Stimulated activated CD4-positive, alpha-beta T cell treated with anti-CD3 and anti-CD28 coated beads, Interleukin-1b, Interleukin-23, amount 100 ng/mL, for 48 hours (primary cell): Measurements from ENCODE around the gene C16orf78.

Experiments
- DNase-seq: peaks from one replicate; pipeline ENCODE4 v3.0.0-alpha.2; 2020

The C16orf78 gene

GRCh38 chr16:49398761-49399160 lies 25.2 kb downstream of the C16orf78 start:
- DNase-seq = no peak

DNA sequence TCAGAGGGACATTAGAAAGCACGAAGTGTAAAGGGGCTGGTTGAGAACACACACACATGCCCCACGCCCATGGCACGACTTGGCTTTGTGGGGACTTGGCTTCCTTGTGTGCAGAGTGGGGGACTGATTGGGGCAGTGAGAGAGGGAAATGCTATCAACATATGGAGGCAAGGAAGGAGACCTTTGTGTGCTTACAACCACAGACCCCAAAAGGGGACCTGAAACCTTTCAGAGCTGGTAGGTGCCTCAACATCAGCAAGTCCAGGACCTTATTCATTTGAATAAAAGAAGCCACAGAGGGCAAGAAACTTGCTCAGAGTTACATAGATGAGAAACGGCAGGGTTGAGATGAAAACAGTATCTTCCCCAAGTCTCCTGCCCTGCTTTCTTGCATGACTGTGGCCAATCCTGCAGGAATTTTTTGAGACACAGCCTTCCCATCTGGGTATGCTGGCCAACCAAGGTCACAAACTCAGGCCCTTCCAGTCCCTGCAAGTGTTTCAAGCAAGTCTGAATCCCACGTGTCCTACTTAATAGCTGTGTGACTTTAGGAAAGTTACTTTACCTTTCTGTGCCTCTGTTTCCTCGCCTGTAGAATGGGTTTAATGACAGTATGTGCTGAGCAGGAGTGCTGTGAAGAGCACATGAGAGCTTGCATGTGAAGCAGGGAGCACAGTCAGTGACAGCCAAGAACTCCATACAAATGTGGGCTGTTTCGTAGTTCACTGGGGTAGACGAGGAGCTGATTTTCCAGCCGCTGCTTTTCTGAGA lies 26.2 kb downstream of the C16orf78 start:
- no peak for DNase-seq

- DNase-seq = no peak
Observed at GRCh38 chr16:49400611-49401010, 27.0 kb downstream of the C16orf78 start.

DNA sequence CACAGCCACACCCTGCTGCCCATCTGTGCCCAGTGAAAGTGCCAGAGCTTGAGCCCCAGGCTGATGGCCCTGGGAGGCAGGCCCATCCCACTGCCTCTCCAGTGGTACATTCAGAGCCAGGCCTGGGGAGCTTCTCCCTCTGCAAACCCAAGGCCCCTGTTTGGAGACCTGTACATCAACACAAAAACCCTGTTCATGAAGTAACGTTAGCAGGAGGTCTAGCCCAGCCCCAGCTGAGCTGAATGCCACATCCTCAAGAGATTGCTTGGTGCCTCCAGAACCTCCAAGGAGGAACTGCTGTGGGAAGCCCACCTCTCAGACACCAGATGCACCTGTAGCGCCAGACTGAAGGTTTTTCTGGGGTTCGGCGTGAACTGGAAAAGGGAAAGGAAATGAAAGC lies 31.5 kb downstream of the C16orf78 start:
- DNase-seq = no peak

DNA sequence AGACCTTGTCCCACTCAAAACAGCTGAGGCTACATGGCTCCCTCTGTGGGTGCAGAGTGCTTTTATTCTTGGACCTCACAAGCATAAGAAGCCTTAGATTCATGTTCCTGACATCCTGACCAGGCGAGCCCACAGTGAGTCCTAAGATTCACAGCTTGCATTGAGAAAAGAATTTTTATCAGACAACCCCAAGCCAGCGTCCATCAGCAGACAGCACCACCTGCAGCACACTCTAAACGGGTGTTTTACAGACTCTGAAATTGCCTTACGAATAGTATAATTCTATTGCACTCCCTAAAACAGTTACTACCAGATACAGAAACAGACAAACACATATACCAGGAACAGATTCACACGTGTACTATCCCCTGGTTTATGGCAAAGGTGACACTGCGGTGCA lies 31.9 kb downstream of the C16orf78 start:
- DNase-seq = no peak

DNA sequence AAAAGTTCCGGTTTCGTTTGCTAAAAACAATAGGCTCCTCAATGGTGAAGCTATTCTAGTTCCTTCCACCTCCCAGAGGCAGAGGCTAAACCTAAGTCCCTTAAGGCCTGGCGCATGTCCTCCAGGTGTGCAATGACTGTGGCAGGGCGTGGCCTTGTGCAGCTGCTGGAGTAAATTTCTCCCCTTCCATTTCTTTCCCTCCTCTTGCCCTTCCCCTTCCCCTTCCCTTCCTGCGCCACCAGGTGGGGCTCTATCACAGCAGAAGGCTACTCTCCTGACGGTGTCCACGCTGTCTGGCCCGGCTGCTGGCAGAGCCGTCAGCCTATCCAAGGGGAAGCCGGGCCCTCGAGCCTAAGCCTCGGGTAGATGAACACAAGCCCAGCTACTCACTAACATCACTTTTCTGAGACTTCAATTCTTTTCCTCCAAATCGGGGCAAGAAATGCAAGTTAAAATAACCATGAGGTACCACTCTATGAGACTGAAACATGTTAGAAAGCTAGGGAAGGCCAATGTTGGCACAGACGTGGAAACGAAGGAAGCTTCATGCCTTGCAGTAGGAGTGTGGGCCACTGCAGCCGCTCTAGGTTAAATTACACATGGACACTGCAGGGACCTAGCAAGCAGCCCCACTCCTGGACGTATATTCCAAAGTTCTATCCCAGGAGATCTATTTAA lies 34.4 kb downstream of the C16orf78 start:
- DNase-seq = peak; percentile 74

GRCh38 chr16:49409121-49409520 lies 35.5 kb downstream of the C16orf78 start:
- no peak for DNase-seq

GRCh38 chr16:49410226-49410625 lies 36.6 kb downstream of the C16orf78 start:
- DNase-seq = no peak

GRCh38 chr16:49411121-49411970 lies 37.7 kb downstream of the C16orf78 start:
- no peak for DNase-seq

- DNase-seq = no peak
Observed at GRCh38 chr16:49414671-49415070, 41.1 kb downstream of the C16orf78 start.

DNA sequence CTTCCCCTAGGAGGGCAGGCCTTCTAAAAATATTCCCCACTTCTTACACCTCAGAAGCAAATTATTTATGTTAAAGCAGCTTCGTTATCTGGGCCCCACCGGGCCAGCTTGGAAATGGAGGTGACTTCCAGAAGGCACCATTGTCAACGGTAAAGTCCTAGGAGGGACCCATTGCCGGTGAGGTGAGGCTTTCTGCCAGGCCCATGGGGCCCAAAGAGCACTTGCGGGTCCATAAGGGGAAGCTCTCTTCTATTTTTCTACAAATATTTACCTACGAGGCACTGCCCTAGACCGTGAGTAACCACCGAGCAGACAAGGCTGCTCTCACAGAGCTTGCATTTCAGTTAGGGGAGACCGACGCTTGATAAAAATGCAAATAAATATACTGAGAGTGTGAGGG lies 41.5 kb downstream of the C16orf78 start:
- DNase-seq = no peak

DNA sequence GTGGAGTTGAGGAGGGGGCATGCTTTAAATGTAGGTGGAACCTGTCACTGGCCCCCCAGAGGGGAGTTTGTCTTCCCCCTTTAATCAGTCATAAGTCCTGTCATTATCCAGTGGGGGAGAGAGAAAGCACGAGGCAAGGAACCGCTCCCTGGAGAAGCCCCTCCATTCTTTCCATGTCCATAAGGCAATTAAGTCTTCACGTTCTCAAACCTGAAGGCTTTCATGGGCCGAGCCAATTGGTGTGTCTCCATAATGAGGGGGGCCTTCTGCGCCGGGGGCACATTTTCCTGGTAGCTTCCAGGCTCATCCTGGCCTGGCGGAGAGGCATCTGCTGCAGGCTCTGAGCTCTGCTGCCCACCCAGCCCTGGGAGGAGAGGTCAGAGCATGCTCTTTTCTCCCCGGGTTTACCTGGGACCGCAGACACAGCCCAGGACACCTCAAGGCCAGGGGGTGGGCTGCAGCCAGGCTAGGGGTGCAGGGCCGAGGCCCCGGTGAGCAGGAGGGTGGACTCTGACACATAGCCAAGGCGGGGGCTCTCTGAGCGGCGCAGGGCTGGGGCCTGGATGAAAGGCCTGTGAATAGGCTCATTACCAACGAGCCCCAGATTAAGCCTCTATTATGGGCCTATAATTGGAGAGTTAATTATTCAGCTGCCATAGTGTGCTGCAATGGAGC lies 42.5 kb downstream of the C16orf78 start:
- DNase-seq = no peak

GRCh38 chr16:49417354-49417753 lies 43.8 kb downstream of the C16orf78 start:
- DNase-seq = no peak

DNA sequence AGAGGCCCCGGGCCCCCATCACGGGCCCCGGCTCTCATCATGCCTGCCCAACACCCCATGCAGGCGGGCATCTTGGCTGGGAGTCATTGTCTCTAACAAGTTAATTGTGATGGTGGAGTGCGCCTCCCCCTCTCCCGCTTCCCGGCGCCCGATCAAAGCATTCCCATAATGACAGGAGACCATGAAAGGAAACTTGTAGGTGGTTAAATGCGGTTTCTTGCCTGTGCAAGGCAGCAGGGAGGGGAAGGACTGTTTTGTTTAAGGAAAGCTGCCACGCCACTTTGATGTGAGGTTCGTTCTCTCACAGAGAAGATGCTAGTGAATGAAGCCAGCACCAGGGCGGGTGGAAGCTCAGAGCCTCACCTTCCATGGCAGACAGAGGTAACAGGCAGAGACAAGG lies 45.4 kb downstream of the C16orf78 start:
- DNase-seq = no peak

DNA sequence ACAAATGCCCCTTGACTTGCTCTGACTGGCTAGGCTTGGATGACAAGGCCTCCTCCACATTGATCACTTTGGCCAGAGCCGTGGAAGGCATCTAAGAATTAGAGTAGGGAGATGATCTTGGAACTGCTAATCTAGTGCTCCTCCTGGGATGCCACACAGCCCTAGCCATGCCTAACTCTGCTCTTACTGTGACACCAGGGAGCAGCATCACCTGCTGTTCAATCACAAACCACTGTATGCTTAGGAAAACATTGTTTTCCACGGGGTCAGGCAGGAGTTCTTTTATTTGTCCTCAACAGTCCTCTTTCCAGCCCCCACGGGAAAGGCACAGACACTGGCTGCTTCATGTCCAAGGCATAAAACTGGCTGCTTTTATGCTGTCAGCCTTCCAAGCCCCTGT lies 46.3 kb downstream of the C16orf78 start:
- no peak for DNase-seq

DNA sequence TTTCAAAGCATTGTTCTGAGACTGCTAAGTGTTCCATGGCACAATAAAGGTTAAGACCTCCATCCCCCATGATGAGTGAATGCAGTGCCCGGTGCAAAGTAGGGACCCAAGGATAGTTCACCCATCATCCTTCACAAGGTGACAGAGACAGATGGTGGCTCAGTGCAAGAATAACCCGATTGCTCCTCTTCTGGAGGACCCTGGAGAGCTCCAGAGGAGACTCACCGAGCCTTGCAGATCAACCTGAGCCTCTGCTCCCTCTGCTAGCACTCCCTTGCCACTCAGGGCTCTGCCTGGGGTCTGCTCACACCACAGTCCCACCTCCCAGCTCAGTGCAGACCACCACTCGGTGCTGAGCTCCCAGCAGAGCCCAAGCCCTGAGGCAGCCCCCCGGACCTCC lies 49.3 kb downstream of the C16orf78 start:
- DNase-seq = no peak

DNA sequence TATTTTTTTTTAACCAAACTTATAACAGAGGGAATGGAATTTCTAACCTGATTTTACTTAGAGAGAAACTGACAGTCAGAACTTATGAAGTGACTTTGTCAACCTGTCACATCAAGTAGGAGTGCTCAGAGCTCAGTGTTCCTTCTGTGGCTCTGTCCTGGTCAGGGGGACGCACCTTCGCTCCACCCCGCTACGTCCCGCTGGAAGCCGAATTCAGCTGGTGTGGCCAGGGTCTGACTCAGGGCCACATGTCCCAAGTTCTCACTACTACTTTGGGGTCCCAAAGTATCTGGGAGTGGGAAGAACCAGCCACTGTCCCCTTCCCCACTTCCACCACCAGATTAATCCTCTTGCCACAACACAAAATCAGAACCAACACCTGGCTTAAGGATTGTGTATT lies 51.4 kb downstream of the C16orf78 start:
- no peak for DNase-seq

GRCh38 chr16:49427771-49428170 lies 54.2 kb downstream of the C16orf78 start:
- no peak for DNase-seq

- no peak for DNase-seq
Observed at GRCh38 chr16:49428808-49429207, 55.2 kb downstream of the C16orf78 start.

DNA sequence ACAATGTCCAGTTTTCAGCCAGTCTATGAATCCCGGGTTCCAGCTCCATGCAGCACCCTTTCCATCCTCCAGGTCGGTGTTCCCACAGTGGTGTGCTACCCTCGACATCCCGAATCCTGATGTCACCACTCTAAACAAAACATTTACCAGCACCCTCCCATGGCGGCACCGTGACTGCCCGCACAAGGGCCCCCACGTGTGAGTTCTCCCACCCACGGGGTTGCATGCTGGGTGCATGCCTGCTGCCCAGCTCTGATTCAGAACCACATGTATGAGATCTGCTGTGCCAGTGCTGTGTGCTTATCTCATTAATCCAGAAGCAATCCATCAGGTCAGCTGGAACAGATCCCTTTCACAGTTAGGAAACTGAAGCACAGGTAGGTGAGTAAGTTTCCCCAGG lies 57.4 kb downstream of the C16orf78 start:
- DNase-seq = no peak

DNA sequence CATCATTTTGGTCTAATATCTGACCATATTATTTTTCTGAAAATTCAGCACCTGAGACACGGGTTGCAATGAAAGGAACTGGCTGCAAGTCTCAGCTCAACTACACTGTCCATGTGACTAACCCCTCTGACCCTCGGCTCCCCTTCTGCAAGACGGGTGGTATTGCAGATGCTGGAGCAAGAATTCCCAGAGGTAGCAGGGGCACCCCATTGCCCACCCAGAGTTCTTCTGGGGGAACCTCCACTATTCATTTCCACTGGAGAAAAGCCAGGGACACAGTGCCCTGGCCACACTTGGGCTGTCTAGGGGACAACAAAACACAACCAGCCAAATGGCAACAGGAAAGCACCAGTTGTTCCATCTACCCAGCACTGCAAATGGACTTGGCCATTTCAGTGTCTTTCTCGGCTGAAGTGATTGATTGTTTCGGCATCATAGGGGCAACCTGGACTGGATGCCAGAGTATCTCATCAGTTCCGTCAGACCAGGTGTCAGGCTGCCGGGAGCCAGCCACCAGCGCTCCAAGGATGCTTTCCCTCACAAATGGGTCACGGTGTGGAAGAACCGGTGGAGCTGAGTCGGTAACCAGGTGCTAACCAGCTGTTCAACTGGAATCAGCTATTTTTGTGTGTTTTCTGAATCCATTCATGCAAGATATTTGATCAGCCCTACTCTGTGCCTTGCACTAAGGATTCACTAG lies 58.1 kb downstream of the C16orf78 start:
- DNase-seq = no peak

GRCh38 chr16:49434733-49435132 lies 61.1 kb downstream of the C16orf78 start:
- DNase-seq = no peak

DNA sequence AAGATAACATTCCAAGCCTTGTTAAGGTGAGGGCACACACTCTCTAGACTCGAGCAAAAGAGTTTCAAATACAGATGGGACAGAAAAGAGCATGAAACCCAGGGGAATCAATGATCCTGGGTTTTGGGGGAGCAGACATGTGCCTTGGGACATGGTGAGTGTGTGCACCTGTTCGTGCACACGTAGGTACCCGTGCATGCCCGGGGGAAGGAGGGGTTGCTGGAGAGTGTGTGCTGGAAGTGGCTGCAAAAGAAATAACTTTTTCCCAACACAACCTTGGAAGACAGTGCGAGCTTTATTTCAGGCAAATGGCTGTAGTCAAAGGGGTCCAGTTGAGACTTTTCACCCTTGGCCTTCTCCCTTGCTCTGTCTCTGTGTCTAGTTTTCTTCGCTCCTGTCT lies 62.6 kb downstream of the C16orf78 start:
- DNase-seq = no peak
